Activated CD4-positive, CD25-positive, alpha-beta regulatory T cell treated with anti-CD3 and anti-CD28 coated beads, Interleukin-2, amount 50 U/mL, for 16 hours (primary cell): ENCODE results near the gene RNF17.
"Not testable (repeated sequence)": the region's sequence is repeated elsewhere in the genome, so short reads cannot be mapped to it uniquely, and the experiment has no call there.

ENCODE experiments used
- DNase-seq: peaks from one replicate; pipeline ENCODE4 v3.0.0-alpha.2; 2020; ENCODE audit warnings: low read depth, low spot score

The RNF17 gene

GRCh38 chr13:24763596-24764275 lies at the start of gene RNF17:
Gene RNF17 (plus strand): TSS chr13:24764169. CDS start chr13:24764204, 35 bp downstream.
- no peak for DNase-seq

GRCh38 chr13:24716011-24716410 lies 48.0 kb upstream of the RNF17 start:
- DNase-seq, result no peak

- no peak for DNase-seq
Observed at GRCh38 chr13:24716446-24716845, 47.5 kb upstream of the RNF17 start.

GRCh38 chr13:24717217-24717616 lies 46.8 kb upstream of the RNF17 start:
- DNase-seq, result no peak

GRCh38 chr13:24718192-24718965 lies 45.6 kb upstream of the RNF17 start:
- DNase-seq, result no peak

- no peak for DNase-seq
Observed at GRCh38 chr13:24719139-24719538, 44.8 kb upstream of the RNF17 start.

- no peak for DNase-seq
Observed at GRCh38 chr13:24723206-24723605, 40.8 kb upstream of the RNF17 start.

- no peak for DNase-seq
Observed at GRCh38 chr13:24724714-24725113, 39.3 kb upstream of the RNF17 start.

- no peak for DNase-seq
Observed at GRCh38 chr13:24725379-24725778, 38.6 kb upstream of the RNF17 start.

- DNase-seq, result peak; percentile 39
Observed at GRCh38 chr13:24727731-24728601, 36.0 kb upstream of the RNF17 start.

GRCh38 chr13:24730873-24731567 lies 32.9 kb upstream of the RNF17 start:
- DNase-seq, result not testable (repeated sequence)

GRCh38 chr13:24734950-24735349 lies 29.0 kb upstream of the RNF17 start:
- no peak for DNase-seq

- no peak for DNase-seq
Observed at GRCh38 chr13:24737042-24737441, 26.9 kb upstream of the RNF17 start.

GRCh38 chr13:24738366-24738847 lies 25.6 kb upstream of the RNF17 start:
- DNase-seq, result no peak

GRCh38 chr13:24740014-24740890 lies 23.7 kb upstream of the RNF17 start:
- DNase-seq, result no peak

GRCh38 chr13:24741016-24741662 lies 22.8 kb upstream of the RNF17 start:
- DNase-seq, result no peak

GRCh38 chr13:24741791-24742190 lies 22.2 kb upstream of the RNF17 start:
- DNase-seq, result no peak

GRCh38 chr13:24742294-24742693 lies 21.7 kb upstream of the RNF17 start:
- no peak for DNase-seq

- no peak for DNase-seq
Observed at GRCh38 chr13:24742977-24743376, 21.0 kb upstream of the RNF17 start.

GRCh38 chr13:24744247-24744646 lies 19.7 kb upstream of the RNF17 start:
- no peak for DNase-seq
